HG02884 (cell line): ENCODE data around the gene CTNNA3.
A peak's percentile ranks its signal among the peaks of the same experiment; 100 is the strongest.

Source experiments
- ATAC-seq: cut with Tn5 transposase; IDR thresholded peaks from one replicate; pipeline ENCODE4 v1.9.1; 2021; ENCODE audit warnings: mild to moderate bottlenecking, moderate library complexity; ENCODE audit not compliant: unreplicated experiment

CTNNA3 gene

GRCh38 chr10:65903620-65904019 is 1792.4 kb downstream of the CTNNA3 start:
- ATAC-seq = no peak

GRCh38 chr10:65900271-65900670 is 1795.7 kb downstream of the CTNNA3 start:
- ATAC-seq = no peak

GRCh38 chr10:65898055-65898454 is 1797.9 kb downstream of the CTNNA3 start:
- no peak for ATAC-seq

GRCh38 chr10:65894961-65895360 is 1801.0 kb downstream of the CTNNA3 start:
- no peak for ATAC-seq

- no peak for ATAC-seq
These were observed 1801.6 kb downstream of the CTNNA3 start for GRCh38 chr10:65894379-65894778.

GRCh38 chr10:65893676-65894075 is 1802.3 kb downstream of the CTNNA3 start:
- no peak for ATAC-seq

GRCh38 chr10:65892284-65892683 is 1803.7 kb downstream of the CTNNA3 start:
- ATAC-seq = no peak

- peak; percentile 85 for ATAC-seq
These were observed 1804.7 kb downstream of the CTNNA3 start for GRCh38 chr10:65891073-65891981.

GRCh38 chr10:65864529-65864928 is 1831.5 kb downstream of the CTNNA3 start:
- ATAC-seq = no peak

GRCh38 chr10:65864036-65864435 is 1832.0 kb downstream of the CTNNA3 start:
- no peak for ATAC-seq
